GM10847 (cell line): ENCODE results near the gene PTPRD.

Experiments
- POLR2A ChIP-seq: IDR thresholded peaks from 2 replicates; pipeline ENCODE4 v1.6.1; 2011; ENCODE audit not compliant: insufficient read length; ENCODE audit errors: extremely low read depth

PTPRD gene

GRCh38 chr9:9674461-9674860 is 938.3 kb downstream of the PTPRD start:
- no peak for TF ChIP-seq POLR2A

- TF ChIP-seq POLR2A, result no peak
These were observed 942.3 kb downstream of the PTPRD start for GRCh38 chr9:9670454-9670853.

GRCh38 chr9:9645006-9645405 is 967.8 kb downstream of the PTPRD start:
- no peak for TF ChIP-seq POLR2A

- TF ChIP-seq POLR2A, result no peak
These were observed 981.5 kb downstream of the PTPRD start for GRCh38 chr9:9631284-9631683.

GRCh38 chr9:9625248-9625647 is 987.6 kb downstream of the PTPRD start:
- TF ChIP-seq POLR2A, result no peak

- no peak for TF ChIP-seq POLR2A
These were observed 989.3 kb downstream of the PTPRD start for GRCh38 chr9:9623506-9623905.

- TF ChIP-seq POLR2A, result no peak
These were observed 991.4 kb downstream of the PTPRD start for GRCh38 chr9:9621355-9621940.

GRCh38 chr9:9620736-9621135 is 992.1 kb downstream of the PTPRD start:
- TF ChIP-seq POLR2A, result no peak

GRCh38 chr9:9615086-9615485 is 997.7 kb downstream of the PTPRD start:
- TF ChIP-seq POLR2A, result no peak

GRCh38 chr9:9614607-9615006 is 998.2 kb downstream of the PTPRD start:
- no peak for TF ChIP-seq POLR2A

- TF ChIP-seq POLR2A, result no peak
These were observed 1000.0 kb downstream of the PTPRD start for GRCh38 chr9:9612755-9613154.

GRCh38 chr9:9612270-9612669 is 1000.5 kb downstream of the PTPRD start:
- TF ChIP-seq POLR2A, result no peak

GRCh38 chr9:9605681-9606080 is 1007.1 kb downstream of the PTPRD start:
- TF ChIP-seq POLR2A, result no peak

- no peak for TF ChIP-seq POLR2A
These were observed 1009.5 kb downstream of the PTPRD start for GRCh38 chr9:9603345-9603744.

- TF ChIP-seq POLR2A, result no peak
These were observed 1014.1 kb downstream of the PTPRD start for GRCh38 chr9:9598723-9599122.

GRCh38 chr9:9592104-9592503 is 1020.7 kb downstream of the PTPRD start:
- no peak for TF ChIP-seq POLR2A

GRCh38 chr9:9585920-9586319 is 1026.9 kb downstream of the PTPRD start:
- TF ChIP-seq POLR2A, result no peak
